Measurements from ENCODE around the gene KIF20A.
"Not testable (repeated sequence)": the region's sequence is repeated elsewhere in the genome, so short reads cannot be mapped to it uniquely, and the experiment has no call there.

KIF20A gene

DNA sequence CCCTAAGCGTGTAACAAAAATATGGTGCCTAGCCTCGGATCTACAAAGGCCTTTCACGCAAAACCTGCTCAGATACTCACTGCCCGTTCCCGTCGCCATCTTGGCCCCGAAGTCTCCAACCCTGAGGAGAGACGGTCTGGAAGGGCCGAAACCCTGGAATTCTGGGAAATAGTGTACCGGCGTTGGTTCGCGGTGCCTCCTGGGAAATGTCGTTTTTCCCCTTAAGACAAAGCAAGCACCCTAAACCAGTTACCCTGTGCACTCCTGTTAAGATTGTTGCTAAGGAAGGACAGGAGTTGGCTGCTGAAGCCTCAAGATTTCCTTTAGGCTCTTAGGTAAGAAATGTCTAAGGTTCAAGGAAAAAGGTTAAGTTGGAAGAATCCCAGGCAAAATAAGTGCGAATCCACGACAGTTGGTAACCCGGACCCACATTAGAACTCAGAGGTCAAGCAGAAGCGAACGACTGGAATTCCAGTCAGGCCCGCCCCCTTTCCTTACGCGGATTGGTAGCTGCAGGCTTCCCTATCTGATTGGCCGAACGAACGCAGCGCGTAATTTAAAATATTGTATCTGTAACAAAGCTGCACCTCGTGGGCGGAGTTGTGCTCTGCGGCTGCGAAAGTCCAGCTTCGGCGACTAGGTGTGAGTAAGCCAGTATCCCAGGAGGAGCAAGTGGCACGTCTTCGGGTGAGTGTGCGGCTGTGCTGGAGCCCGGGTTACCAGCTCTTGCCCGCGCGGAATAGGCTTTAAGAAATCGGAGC lies at the start of gene KIF20A, which contains the start of gene BRD8:
Gene KIF20A, plus strand, starts transcription at position 597 of the 761 bp plus-strand sequence. CDS start 569 bp downstream, outside the sequence.
Gene BRD8, minus strand, starts transcription at position 115 of the 761 bp plus-strand sequence. Its CDS starts 16 bp downstream, at position 99.
- peak; percentile 83 for DNase-seq

DNA sequence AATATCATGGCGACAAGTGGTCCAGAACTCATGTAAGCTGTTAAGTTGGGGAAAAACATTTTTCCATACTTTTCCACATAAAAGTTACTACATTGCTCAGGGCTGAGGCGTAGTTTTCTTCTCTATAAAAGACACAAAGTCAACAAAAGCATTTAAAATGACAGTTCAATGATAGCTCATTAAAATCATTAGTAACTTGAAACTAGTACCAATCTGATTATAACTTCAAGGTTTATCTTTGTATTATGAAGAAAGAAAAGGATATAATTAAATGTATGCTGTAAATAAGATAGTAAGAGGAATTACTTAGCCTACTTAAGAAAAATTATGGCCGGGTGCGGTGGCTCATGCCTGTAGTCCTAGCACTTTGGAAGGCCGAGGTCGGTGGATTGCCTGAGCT lies 49.6 kb upstream of the KIF20A start:
- no peak for DNase-seq

DNA sequence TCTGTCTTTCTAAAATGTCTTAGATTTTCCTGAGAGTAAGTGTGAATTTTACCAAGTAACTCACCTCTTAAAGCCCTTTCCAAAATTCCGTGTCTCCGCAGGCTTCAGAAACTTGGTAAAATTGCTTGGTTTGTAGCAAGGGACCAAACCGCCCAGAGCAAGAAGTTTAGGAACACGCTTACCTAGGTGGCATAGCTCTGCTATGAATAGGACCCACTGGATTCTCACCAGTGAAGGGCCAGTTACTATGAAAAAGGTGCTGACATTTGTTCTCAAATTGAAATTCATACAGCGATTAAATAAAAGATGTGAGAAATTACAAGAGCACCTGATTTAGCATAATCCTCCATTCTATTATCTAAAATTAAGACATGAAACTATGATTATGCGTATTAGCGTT lies 46.4 kb upstream of the KIF20A start:
- DNase-seq: no peak

DNA sequence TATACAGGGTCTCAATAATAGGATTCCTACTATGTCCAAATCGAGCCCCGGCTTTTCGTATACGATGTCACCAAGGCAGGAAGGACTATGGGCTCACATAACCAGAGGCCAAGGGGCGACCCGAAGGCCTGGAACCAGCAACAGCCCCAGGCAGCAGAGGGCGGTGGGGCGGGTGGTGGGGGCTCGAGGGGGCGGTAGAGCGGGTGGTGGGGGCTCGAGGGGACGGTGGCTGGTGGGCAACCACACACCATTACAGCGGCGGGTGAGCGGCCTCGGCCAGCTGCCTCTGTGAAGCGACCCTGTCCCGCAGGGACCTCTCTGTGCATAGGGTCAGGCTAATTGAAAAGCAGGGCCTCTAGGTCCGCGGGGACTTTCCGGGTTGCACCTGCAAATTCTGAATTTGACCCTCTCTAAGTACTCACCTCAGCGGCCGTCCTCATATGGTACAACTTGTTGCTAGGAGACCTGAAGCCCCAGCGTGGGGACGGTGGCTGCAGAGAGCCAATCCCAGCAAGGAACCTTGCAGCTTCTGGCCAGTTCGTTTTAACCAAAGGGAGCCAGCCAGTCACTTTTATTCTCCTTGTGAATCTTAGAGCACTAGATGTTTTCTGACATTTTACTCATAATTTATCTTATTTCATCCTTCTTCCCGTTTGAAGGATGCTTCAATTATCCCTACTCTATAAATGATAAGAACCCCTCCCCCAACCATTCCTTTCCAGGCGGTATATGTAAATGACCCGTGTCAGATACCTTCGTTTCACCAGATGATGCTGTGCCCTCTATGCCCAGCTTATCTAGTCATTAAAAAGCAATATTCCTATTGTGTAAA lies 39.7 kb upstream of the KIF20A start, which contains the start of gene NME5:
Gene NME5, minus strand, starts transcription at position 480 of the 832 bp plus-strand sequence. CDS start 648 bp downstream, outside the sequence.
- no peak for DNase-seq

DNA sequence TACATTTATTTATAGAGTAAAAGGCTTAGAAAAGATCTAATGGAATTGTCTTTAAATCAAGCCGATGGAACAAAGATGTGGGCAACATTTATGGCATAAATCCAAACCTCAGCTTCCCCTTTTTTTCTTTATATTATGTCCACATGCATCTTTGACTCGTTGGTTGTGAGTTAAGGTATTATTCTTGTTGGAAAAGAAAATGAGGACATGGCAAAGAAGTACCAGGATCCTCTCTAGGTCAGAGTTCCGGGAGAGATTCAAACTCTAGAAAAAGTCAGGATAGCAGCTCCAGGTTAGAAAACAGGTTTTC lies 39.2 kb upstream of the KIF20A start:
- DNase-seq: no peak

DNA sequence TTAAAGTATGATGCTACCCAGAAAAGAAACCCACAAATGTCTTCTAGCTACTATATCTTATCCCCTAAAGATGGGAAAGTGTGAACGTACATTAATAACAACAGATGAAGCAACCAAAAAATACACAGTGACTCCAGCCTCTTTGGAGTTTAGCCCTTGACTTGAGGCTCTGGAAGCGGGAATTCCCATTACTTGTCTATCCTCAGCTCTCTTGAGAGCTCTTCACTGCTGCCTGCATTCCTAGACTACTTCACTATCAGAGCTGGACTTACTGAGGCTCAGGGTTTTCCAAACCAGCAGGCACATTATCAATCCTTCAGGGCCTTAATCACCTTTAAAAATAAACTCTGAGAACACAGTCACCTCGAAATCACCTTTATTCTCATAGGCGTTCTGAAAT lies 38.6 kb upstream of the KIF20A start:
- no peak for DNase-seq

DNA sequence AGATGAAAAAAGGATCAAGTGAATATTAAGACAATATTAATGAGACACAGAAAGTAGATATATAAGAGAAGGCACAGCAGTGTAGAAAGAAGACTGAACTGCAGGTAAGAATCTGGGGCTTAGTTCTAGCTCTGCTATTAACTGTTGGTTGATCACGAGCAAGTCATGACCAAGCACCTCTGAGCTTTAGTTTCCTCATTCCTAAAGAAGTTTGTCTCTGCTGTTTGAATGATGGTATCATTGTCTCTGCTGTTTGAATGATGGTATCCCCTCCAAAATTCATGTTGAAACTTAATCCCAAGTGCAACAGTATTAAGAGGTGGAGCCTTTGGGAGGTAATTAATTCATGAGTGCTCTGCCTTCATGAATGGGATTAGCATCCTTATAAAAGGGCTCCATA lies 37.2 kb upstream of the KIF20A start:
- DNase-seq: no peak

DNA sequence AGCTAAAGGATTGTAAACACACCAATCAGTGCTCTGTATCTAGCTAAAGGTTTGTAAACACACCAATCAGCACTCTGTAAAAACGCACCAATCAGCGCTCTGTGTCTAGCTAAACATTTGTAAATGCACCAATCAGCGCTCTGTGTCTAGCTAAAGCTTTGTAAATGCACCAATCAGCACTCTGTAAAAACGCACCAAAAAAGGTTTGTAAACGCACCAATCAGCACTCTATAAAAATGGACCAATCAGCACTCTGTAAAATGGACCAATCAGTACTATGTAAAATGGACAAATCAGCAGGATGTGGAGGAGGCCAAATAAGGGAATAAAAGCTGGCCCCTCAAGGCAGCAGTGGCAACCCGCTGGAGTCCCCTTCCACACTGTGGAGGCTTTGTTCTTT lies 35.3 kb upstream of the KIF20A start:
- not testable (repeated sequence) for DNase-seq

DNA sequence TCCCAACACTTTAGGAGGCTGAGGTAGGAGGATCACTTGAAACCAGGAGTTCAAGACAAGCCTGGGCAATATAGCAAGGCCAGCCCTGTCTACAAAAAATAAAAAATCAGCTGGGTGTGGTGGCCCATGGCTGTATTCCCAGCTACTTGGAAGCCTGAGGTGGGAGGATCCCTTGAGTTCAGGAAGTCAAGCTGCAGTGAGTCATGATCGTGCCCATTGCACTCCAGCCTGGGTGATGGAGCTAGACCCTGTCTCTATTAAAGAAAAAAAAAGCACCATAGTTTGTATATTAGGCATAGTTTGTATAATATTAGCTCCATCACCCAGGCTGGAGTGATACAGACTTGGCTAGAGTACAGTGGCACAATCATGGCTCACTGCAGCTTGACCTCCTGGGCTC lies 30.1 kb upstream of the KIF20A start:
- no peak for DNase-seq

DNA sequence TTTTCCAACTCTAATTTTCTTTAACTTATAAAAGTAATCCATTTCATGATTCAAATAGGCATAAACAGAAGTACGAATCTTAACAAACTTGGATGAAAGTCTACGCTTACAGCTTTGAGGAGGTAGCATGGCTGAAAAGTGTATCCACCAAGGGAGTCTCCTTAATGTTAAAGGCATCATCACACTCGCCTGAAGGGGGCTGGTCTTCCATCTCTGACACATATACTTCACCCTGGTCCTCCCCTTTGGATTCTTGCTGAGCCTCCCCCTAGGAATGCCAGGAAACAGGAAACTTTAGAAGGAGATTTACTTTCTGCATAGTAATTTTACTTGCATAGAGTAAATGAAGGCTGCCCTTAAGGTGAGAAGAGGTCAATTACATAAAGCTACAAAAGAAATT lies 29.4 kb upstream of the KIF20A start:
- no peak for DNase-seq

DNA sequence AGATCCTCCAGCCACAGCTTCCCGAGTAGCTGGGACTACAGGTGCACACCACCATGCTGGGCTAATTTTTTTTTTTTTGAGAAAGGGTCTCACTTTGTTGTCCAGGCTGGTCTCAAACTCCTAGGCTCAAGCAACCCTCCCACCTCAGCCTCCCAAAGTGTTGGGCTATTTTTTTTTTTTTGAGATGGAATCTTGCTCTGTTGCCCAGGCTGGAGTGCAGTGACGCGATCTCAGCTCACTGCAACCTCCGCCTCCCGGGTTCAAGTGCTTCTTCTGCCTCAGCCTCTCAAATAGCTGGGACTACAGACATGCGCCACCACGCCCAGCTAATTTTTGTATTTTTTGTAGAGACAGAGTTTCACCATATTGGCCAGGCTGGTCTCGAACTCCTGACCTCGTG lies 22.9 kb upstream of the KIF20A start:
- not testable (repeated sequence) for DNase-seq

DNA sequence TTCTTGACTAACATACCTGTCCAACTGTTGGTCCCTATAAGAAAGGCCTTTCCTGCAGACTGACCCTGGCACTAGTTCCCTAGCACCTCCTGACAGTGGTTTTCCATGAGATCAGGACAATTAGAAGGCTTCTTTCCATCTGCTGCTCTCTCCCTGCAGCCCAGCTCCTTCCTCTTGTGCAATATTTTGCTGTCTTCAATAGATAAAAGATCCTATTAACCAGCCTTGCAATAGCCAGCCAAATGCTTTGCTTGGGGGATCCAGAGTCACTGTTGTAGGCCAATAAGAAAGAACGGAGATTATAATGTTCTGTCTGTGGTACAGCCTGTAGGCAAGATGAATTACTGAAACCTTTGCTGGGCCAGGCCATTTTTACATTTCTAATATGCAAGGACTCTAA lies 21.3 kb upstream of the KIF20A start:
- DNase-seq: no peak

DNA sequence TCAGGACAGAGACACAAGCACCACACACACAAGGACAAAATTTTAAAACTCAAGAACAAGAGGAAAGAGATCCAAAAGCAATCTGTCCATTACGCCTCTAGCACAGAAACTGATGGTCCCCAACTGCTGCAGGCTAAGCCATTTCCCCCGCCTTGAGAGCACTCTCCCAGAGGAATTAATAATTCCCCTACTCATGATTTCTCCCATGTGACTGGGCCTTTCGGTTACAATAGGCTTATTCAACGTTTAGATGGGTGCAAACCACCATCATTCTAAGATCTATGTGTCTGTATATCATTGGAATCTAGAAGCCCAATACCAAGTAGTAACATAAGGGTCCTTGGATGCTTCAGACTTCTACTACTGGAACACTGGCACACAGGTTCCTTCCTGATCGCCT lies 19.2 kb upstream of the KIF20A start:
- no peak for DNase-seq

DNA sequence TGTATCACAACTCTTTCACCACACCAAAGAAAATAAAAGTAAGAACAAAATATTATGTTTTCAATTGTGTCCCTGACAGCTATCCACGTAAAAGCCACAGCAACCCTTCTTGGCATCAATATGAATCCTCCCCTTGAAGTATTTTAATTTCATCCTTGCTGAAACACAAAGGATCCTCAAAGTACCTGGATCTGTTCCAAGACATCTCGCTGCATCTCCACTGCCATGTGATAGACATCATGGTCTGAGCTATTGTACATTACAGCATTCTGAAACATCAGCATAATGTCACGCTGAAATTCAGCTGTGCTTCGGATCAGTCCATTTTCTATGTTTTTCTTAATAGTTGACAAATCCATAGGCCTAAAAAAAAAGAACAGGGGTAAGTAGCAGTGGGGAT lies 18.2 kb upstream of the KIF20A start:
- no peak for DNase-seq

DNA sequence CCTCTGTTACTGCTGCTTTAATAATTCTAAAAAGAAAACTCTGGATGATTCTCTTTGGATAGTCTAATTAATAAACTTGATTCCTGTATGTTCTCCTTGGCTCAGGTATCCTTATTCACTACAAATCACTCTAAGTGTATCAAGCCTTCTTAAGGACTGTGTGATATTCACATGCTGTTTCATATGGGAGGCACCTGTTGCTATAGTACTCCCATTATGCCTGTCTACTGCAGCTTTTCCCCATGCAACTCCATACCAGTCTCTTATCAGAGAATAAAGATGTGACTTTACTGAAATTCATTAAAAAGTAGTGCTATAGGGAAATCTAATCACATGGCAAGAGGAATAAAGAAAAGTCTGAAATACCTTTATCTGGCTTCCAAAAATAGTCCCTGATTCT lies 15.2 kb upstream of the KIF20A start:
- no peak for DNase-seq

DNA sequence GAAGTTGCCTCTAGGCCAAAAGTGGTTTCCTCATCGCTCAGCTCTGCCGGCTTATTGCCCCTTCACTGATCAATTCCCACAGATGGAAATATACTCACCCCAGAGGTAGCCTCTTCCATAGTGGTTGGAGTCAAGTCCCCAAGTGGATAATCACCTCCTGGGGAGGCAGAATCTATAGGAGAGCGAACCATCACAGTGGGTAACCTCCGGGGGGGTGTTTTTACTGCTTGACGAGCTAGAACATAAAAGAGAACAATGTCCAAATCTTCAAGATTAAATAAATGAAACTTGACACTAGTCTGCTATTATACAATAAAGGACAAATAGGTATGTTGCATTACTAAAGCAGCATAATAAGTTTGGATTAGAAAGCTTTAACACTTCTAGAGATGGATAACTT lies 9.8 kb upstream of the KIF20A start:
- DNase-seq: no peak

DNA sequence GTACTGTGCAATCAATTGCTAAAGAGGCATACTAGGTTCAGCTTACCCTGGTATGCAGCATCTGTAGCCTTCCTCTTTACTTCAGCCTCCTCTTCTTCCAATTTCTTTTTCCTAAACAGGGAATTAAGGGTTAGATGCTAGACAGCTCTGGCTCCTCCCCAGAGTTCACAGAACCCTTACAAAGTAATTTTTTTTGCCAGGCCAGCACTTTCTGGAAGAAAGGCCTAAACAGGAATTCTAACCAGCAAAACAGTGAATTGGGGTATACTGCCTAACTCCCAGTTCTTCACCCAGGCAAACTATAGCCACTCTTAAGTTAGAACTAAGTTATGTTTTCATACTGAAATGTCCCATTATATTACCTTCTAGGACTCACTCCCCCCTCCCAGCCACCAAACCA lies 8.6 kb upstream of the KIF20A start:
- no peak for DNase-seq

DNA sequence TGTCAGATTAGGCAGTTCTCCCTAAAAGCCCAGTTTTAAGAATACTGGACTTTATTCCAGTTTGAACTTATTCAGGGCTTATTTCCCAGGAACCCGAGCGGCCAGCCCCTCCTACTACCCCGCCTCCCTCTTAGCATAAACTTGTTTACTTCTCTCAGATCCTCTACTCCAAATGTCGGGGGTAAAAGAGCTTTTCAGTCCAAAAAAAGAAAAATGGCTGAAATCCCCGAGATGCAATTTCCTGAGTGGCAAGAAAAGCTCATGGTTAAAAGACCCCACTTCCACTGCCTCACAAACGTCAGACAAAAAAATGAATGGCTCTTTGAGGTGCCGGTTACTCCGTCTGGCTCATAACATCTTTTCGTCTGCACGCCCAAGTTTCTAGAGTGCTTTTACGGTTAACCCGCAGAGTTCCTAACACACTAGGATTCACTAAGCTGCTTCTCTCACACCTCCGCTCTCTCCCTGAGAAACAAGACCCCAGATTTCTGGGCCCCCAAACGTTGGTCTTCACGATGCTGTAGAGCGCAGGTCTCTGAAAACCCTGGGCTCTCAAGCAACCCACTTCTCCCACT lies 884 bp upstream of the KIF20A start:
- DNase-seq: no peak

DNA sequence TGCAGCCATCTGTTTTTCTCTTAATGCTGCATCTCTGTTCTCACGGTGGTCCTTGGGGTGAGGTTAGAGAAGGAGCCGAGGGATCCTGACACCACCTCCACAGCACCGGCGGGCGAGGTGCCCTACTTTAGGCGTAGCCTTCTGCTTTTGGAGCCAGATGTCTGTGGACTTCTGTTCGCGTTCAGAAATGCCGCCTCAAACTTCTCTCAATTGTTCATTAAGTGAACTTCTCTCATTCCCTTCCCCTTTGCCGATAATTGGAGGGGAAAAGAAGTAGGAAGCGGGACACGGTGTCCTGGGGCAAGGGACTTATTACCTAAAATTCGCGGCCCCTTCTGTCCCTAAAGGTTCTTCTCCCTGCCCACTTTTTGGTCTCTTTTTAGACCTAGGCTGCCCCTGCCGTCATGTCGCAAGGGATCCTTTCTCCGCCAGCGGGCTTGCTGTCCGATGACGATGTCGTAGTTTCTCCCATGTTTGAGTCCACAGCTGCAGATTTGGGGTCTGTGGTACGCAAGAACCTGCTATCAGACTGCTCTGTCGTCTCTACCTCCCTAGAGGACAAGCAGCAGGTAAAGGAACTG lies 455 bp downstream of the KIF20A start:
- DNase-seq: no peak

DNA sequence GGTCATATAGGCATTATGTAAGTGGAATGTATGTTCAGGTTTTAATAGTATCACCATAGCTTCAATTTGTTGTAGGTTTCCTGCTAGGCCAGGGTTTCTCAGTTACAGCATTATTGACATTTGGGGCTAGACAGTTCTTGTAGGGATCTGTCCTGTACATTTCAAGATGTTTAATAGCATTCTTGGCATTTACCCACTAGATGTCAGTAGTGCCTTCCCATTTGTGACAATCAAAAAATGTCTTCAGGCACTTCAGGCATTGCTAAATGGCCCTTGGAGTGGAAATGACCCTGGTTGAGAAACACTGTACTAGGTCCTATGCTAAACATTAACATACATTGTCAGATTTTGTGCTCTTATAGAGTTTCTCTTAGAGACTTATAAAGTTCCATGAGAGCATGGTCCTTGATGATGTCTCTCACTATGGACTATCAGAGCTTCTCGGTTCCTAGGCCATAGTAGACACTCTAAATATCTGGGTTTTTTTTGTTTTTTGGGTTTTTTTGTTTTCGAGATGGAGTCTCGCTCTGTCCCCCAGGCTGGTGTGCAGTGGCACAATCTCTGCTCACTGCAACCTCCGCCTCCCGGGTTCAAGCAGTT lies 1.4 kb downstream of the KIF20A start:
- no peak for DNase-seq

DNA sequence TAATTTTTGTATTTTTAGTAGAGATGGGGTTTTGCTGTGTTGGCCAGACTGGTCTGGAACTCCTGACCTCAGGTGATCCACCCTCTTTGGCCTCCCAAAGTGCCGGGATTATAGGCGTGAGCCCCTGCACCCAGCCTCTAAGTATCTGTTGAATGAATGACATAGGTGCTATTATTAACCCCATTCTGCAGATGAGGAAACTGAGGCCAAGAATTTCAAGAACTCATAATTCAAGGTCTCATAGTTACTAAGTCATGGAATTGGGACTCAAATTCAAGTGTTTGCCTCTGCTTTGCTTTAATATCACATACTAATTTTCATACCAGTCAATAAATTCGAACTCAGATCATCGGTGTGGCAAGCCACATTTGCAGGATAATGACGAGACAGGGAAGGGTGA lies 1.9 kb downstream of the KIF20A start:
- no peak for DNase-seq

DNA sequence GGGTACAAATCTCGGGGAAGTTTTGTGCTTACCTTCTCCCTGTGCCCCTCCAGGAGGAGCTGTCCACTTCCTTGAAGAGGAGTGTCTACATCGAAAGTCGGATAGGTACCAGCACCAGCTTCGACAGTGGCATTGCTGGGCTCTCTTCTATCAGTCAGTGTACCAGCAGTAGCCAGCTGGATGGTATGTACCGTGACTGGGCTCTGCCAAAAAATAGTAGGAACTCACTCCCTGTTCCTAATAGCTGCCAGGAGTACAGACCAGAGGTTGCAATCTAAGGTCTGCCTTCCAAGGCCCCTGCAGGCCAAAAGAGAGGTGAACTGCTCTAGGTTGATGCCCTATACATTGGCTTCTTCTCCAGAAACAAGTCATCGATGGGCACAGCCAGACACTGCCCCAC lies 3.9 kb downstream of the KIF20A start:
- no peak for DNase-seq

DNA sequence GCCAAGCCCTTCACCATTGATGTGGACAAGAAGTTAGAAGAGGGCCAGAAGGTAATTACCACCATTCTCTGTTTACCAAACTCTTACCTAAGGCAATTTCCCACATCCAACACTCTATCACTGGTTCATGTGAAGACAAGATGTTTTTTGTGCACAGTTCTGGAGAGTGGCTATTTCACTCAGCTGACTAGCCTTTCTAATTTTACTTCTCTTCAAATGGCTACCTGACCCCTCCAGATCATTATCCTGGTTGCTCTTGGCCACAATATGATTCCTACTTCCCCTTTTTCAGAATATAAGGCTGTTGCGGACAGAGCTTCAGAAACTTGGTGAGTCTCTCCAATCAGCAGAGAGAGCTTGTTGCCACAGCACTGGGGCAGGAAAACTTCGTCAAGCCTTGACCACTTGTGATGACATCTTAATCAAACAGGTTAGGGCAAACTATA lies 7.1 kb downstream of the KIF20A start:
- no peak for DNase-seq

Measured in activated CD8-positive, alpha-beta memory T cell treated with anti-CD3 and anti-CD28 coated beads, Interleukin-2, amount 50 U/mL, for 4 hours (primary cell).